OCI-LY7 (cell line): ENCODE data around the gene MACC1.

Experiments
- CTCF ChIP-seq: fragments of 200-600 bp; sonication (generic); conservative IDR thresholded peaks from 2 replicates; pipeline ENCODE4 v1.5.1; 2014; ENCODE audit warnings: mild to moderate bottlenecking, antibody characterized with exemption, low read length, moderate library complexity, mixed read lengths
- EZH2phosphoT487 ChIP-seq: fragments of 200-600 bp; sonication (generic); IDR thresholded peaks from 2 replicates; pipeline ENCODE4 v1.6.1; 2018; ENCODE audit warnings: low read depth, borderline replicate concordance, mild to moderate bottlenecking, mixed run types, antibody characterized with exemption, low read length, moderate library complexity, mixed read lengths

GRCh38 chr7:20136647-20137046 lies 80.5 kb downstream of the MACC1 start:
- TF ChIP-seq CTCF (no peak), EZH2phosphoT487 (no peak)
